ENCODE results near the gene NRIP2.

DNA sequence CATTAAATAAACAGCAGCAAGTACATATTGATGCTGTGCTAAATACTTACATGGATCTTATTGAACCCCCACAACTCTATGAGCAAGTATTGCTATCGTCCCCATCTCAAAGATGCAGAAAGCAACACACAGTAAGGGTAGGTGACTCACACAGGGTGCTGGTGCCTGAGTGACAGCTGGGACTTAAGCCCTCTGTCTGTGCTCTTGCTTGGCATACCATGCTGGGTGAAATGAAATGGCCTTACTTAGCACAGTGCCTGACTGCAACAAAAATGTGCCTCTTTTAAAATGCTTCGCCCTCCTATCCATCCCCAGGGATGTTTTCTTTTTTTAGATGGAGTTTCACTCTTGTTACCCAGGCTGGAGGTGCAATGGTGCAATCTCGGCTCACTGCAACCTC, 21.2 kb upstream of the NRIP2 start:
- TF ChIP-seq, protein P1, sequence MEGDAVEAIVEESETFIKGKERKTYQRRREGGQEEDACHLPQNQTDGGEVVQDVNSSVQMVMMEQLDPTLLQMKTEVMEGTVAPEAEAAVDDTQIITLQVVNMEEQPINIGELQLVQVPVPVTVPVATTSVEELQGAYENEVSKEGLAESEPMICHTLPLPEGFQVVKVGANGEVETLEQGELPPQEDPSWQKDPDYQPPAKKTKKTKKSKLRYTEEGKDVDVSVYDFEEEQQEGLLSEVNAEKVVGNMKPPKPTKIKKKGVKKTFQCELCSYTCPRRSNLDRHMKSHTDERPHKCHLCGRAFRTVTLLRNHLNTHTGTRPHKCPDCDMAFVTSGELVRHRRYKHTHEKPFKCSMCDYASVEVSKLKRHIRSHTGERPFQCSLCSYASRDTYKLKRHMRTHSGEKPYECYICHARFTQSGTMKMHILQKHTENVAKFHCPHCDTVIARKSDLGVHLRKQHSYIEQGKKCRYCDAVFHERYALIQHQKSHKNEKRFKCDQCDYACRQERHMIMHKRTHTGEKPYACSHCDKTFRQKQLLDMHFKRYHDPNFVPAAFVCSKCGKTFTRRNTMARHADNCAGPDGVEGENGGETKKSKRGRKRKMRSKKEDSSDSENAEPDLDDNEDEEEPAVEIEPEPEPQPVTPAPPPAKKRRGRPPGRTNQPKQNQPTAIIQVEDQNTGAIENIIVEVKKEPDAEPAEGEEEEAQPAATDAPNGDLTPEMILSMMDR (IDR thresholded peaks at IDR 0.05), result no peak
- TF ChIP-seq POLR2AphosphoS5 (IDR thresholded peaks at IDR 0.05), result no peak
- no peak for TF ChIP-seq POLR2A (IDR thresholded peaks at IDR 0.05)
